Kidney capillary endothelial cell (primary cell): ENCODE data around the gene AP3S2.
"Not testable (repeated sequence)": the region's sequence is repeated elsewhere in the genome, so short reads cannot be mapped to it uniquely, and the experiment has no call there.

Experiments used
- DNase-seq: peaks from one replicate; pipeline ENCODE4 v3.0.0-alpha.2; 2018; ENCODE audit warnings: low spot score

AP3S2 gene

GRCh38 chr15:89864958-89865739 lies 28.6 kb downstream of the AP3S2 start:
- no peak for DNase-seq

- no peak for DNase-seq
Observed at GRCh38 chr15:89863918-89864317, 29.9 kb downstream of the AP3S2 start.

- no peak for DNase-seq
Observed at GRCh38 chr15:89860891-89861290, 32.9 kb downstream of the AP3S2 start.

GRCh38 chr15:89860431-89860830 lies 33.4 kb downstream of the AP3S2 start:
- no peak for DNase-seq

GRCh38 chr15:89858661-89859458 lies 34.9 kb downstream of the AP3S2 start:
- no peak for DNase-seq

GRCh38 chr15:89857673-89858072 lies 36.1 kb downstream of the AP3S2 start:
- DNase-seq = no peak

- no peak for DNase-seq
Observed at GRCh38 chr15:89855948-89856347, 37.8 kb downstream of the AP3S2 start.

GRCh38 chr15:89854863-89855262 lies 38.9 kb downstream of the AP3S2 start:
- not testable (repeated sequence) for DNase-seq

GRCh38 chr15:89852342-89852995 lies 41.3 kb downstream of the AP3S2 start:
- DNase-seq = no peak

- DNase-seq = peak; percentile 53
Observed at GRCh38 chr15:89851673-89852341, 42.0 kb downstream of the AP3S2 start.

- no peak for DNase-seq
Observed at GRCh38 chr15:89848970-89849292, 44.9 kb downstream of the AP3S2 start.

GRCh38 chr15:89847101-89847500 lies 46.7 kb downstream of the AP3S2 start:
- DNase-seq = no peak

- peak; percentile 59 for DNase-seq
Observed at GRCh38 chr15:89845305-89845893, 48.4 kb downstream of the AP3S2 start.

- no peak for DNase-seq
Observed at GRCh38 chr15:89841962-89842361, 51.8 kb downstream of the AP3S2 start.

GRCh38 chr15:89841306-89841705 lies 52.5 kb downstream of the AP3S2 start:
- DNase-seq = no peak

- DNase-seq = no peak
Observed at GRCh38 chr15:89839167-89839810, 54.5 kb downstream of the AP3S2 start.

- no peak for DNase-seq
Observed at GRCh38 chr15:89837830-89838178, 56.0 kb downstream of the AP3S2 start.

- no peak for DNase-seq
Observed at GRCh38 chr15:89837134-89837829, 56.5 kb downstream of the AP3S2 start.

GRCh38 chr15:89836267-89837133 lies 57.3 kb downstream of the AP3S2 start:
- DNase-seq = no peak

GRCh38 chr15:89835176-89835564 lies 58.6 kb downstream of the AP3S2 start:
- no peak for DNase-seq
